Bronchial epithelial cell (primary cell): ENCODE data around the gene SIDT1. TPM values are rescaled to one million over a fixed set of nuclear protein-coding genes. Genes with fewer than 3 reads are reported as not detected.

Source experiments
- DNase-seq: peaks from one replicate; pipeline ENCODE4 v3.0.0-alpha.2; 2010; ENCODE audit warnings: low read depth
- FAIRE-seq: peaks from 2 replicates; lab custom pipeline; 2011; peaks lifted over from hg19 to GRCh38; lab: Jason Lieb, UNC
- H3K27me3 ChIP-seq: 2 replicates; pipeline ENCODE4 v1.5.1; 2011; ENCODE audit warnings: low read length; ENCODE audit not compliant: control insufficient read depth, insufficient read depth
- H3K36me3 ChIP-seq: 2 replicates; pipeline ENCODE4 v1.5.1; 2011; ENCODE audit warnings: low read length; ENCODE audit not compliant: control insufficient read depth, insufficient read depth
- H3K4me3 ChIP-seq: 2 replicates; pipeline ENCODE4 v1.5.1; 2011; ENCODE audit warnings: mild to moderate bottlenecking, low read depth, low read length, control low read depth
- total RNA-seq: library from RNA; depleted of rRNA; stranded (reverse); fragments of >200 nt; gene quantifications from 2 replicates; pipeline ENCODE4 v1.2.1, GENCODE V29; 2014
- TF ChIP-seq, protein P1 (sequence below): IDR thresholded peaks from 2 replicates; pipeline ENCODE4 v1.5.1; 2011; ENCODE audit warnings: mild to moderate bottlenecking, moderate library complexity, low read length, control low read depth, inconsistent platforms; ENCODE audit not compliant: insufficient read depth, severe bottlenecking

SIDT1 gene
- total RNA-seq = 0.53 and 1.3 TPM in 2 replicates

DNA sequence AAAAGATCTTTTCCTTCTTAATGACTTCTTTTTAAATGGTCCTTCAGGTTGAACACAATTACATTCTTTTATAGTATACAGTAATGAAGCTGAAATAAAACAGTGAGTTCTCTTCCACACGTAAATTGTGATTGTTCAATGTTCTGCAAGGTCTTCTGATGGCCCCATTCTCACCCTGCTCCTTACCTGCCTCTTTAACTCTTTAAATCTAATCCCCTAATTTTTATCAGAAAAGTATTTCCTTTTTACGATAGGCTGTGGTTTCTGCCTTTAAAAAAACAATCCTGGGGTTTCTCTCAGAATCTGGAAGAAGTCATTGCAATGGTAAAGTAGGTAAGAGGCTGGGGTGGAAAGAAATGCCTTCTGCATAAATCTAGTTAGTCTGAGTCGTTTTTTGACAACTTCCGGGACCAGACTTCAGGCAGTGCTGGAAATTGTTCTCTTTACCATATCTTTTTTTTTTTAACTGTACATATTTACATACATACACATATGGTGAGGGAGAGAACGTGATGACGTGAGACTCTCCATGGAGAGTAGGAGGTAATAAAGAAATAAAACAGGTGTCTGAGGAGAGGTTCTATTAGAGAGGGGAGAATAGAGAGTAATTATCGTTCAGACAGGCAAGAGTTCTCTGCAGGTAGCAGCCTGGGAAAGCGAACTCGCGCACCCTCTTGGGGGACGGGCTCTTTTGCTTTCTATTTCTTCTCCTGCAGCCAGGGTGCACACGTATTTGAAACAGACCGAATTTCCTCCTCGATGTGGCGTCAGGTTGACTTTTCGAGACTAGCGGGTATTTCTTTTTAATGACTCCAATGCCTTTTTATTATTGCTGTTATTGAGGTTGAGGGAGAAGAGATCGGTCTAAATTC, at the start of gene SIDT1:
Gene SIDT1, plus strand, starts transcription at position 730 of the 872 bp plus-strand sequence. CDS start 467 bp downstream, outside the sequence.
- H3K4me3 ChIP-seq = peak within 1 kb of the TSS; percentile 52
- DNase-seq = peak; percentile 44
- no peaks in the 10 kb centered on the region for H3K27me3 ChIP-seq
- TF ChIP-seq, protein P1, sequence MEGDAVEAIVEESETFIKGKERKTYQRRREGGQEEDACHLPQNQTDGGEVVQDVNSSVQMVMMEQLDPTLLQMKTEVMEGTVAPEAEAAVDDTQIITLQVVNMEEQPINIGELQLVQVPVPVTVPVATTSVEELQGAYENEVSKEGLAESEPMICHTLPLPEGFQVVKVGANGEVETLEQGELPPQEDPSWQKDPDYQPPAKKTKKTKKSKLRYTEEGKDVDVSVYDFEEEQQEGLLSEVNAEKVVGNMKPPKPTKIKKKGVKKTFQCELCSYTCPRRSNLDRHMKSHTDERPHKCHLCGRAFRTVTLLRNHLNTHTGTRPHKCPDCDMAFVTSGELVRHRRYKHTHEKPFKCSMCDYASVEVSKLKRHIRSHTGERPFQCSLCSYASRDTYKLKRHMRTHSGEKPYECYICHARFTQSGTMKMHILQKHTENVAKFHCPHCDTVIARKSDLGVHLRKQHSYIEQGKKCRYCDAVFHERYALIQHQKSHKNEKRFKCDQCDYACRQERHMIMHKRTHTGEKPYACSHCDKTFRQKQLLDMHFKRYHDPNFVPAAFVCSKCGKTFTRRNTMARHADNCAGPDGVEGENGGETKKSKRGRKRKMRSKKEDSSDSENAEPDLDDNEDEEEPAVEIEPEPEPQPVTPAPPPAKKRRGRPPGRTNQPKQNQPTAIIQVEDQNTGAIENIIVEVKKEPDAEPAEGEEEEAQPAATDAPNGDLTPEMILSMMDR = no peak
- H3K36me3 ChIP-seq = no peaks in the 10 kb centered on the region
- no peak for FAIRE-seq

DNA sequence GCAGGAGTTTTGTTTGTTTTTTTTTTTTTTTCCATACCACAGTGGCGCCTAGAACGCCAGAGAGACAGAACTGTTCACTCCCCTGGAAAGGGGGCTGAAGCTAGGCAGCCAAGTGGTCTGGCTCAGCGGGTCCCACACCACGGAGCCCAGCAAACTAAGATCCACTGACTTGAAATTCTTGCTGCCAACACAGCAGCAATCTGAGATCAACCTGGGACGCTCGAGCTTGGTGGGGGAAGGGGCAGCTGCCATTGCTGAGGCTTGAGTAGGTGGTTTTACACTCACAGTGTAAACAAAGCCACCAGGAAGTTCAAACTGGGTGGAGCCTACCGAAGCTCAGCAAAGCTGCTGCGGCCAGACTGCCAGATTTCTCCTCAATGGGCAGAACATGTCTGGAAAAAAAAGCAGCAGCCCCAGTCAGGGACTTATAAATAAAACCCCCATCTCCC, 47.2 kb upstream of the SIDT1 start:
- H3K4me3 ChIP-seq = no peak overlapping the region
- no peaks in the 10 kb centered on the region for H3K27me3 ChIP-seq
- peak; percentile 68 for DNase-seq
- TF ChIP-seq, protein P1 = no peak
- FAIRE-seq = no peak
- no peaks in the 10 kb centered on the region for H3K36me3 ChIP-seq

DNA sequence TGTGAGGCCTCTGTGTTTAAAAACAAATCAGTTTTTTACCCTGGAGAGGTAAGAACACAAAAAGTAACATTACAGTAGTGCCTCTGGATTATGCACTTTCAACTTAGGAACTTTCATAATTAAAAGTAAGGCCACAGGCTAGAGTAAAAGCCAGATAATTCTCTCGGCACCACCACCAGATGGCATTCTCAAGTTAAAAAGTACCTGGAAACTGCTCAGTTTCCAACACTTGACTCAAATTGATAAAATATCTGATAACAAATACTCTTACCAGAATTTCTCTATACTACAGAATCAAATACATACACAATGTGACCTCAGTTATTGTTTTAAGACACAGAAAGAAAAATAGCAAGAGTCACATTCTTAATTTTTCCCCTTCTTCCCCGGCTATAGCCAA, 37.3 kb upstream of the SIDT1 start:
- Histone ChIP-seq H3K27me3 (no peaks in the 10 kb centered on the region), H3K4me3 (no peak overlapping the region), H3K36me3 (no peaks in the 10 kb centered on the region)
- DNase-seq = peak; percentile 47
- no peak for FAIRE-seq
- TF ChIP-seq, protein P1 = peak; percentile 40

DNA sequence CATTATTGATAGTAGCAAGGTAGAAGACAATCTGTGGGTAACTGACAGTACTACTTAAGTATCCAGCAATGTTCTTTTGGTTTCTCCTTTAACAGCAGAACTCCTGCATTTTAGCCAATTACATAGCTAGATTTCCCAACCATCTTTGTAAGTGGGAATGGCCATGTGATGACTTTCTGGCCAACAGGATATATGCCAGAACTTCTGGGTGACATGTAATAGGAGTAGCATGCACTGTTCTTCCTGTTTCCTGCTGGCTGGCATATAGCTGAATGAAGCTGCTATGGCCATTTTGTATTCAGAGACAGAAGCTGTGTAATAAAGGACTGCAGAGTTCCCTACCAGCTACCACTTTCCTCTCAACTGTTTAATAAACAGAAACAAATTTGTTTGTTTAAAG, 35.4 kb upstream of the SIDT1 start:
- FAIRE-seq (no peak), DNase-seq (no peak)
- Histone ChIP-seq H3K27me3 (no peaks in the 10 kb centered on the region), H3K4me3 (no peak overlapping the region), H3K36me3 (no peaks in the 10 kb centered on the region)
- TF ChIP-seq, protein P1 = no peak

DNA sequence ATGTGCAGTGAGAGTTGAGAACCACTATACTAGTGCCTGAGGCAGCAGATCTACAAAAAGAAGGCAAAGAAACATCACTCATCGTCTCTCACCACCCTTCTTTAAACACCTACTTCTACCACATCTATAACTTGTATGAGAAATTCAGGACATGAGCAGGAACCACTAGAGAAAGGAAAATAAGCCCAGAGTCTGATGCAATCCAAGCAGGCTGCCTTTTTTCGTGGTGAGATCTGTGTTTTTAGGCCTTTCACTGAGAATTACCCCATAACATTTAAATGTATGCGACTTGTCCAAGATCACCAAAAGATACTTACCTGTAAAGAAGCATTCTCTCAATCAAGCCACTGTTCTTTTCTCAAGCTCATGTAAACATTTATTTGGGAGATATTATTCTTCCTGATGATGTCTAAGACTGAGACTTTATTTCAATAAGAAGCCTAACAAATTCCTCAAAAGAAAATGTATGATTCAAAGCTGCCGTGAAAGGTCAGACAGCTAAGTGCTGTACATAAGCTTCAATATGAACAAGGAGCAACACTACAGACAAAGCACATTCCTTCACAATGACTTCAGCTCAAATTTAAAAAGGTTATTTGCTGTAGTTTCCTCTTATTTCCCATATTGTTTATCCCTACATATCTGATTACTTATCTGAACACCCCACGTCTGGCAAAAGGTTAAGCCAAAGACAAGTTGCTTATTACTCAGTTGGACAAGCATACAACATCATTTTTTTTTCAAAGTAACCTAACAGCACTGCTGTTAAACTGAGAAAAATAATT, 33.9 kb upstream of the SIDT1 start:
- FAIRE-seq (no peak), DNase-seq (peak; percentile 73)
- TF ChIP-seq, protein P1 = no peak
- no peaks in the 10 kb centered on the region for H3K36me3 ChIP-seq
- H3K4me3 ChIP-seq = no peak overlapping the region
- no peaks in the 10 kb centered on the region for H3K27me3 ChIP-seq
